ENCODE data around the gene FARS2.

Gene FARS2

DNA sequence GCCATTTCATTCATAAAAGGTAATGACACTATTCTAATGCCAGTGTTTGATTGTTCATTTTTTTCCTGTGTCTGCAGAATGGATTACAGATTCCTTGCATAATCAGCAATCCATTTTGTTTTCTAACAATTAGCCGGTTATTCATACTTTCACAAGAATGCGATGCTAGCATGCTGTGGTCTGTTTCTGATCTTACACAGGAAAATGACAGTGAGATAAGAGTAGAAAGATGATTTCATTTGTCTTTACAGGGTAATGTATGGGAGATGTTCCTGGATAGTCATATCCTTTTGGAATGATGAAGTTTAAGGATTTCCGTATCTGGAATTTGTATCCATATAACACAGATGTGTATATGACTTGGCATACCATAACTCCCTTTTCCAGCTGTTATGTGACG is 207.3 kb downstream of the FARS2 start:
- DNase-seq (ENCODE audit: low read depth), result no peak

DNA sequence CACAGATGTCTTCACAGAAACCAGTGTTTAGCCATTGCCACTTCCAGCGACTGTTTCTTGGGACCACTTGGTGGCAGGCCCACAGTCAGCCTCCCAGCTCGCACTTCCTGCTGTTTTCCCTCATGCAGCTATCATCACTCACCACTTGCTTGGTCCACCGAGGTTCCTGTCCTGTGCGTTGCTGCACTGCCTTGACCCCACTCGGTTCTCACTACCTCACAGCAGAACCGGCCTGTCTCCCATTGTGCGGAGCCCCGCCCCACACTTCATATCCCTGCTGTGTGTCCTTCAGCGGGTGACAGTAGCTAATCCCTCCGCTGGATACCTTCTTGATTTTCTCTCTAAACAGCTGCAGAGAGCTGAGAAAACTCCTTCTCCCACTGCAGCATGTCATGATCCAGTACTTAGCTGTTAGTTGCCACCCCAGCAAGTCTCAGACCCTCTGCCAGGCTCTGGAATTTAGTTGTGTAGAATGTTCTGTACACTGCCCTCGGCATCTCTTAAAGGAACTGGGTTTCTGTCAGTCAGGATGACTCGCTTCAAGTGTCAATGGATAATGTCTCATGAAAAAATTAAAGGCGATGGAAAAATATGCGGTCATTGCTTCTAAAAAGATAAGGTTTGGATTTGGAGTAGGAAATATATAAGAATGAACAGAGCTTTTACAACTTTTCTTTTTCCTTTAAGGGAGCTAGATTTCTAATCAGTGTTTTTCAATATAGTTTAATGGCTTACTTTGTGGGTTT is 208.0 kb downstream of the FARS2 start:
- DNase-seq (ENCODE audit: low read depth), result no peak

DNA sequence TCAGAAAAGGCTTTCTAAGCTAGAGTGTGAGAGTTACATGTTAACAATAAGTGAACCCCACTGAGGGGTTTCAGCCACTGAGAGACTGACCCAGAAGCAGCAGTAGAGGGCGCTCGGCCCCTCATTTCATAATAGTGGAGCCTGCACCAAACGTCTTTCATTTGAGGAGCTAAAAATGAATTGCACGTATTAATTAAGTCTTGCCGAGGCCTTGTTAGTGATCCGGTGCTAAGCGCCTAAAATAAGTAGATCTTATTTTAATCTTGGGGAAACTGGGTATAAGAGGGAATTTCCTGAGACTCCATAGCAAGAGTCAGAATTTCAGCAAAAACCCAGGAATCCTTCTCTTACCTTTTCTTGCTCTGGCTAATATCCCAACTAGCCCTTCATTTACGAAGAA is 209.7 kb downstream of the FARS2 start:
- peak; percentile 52 for DNase-seq (ENCODE audit: low read depth)

DNA sequence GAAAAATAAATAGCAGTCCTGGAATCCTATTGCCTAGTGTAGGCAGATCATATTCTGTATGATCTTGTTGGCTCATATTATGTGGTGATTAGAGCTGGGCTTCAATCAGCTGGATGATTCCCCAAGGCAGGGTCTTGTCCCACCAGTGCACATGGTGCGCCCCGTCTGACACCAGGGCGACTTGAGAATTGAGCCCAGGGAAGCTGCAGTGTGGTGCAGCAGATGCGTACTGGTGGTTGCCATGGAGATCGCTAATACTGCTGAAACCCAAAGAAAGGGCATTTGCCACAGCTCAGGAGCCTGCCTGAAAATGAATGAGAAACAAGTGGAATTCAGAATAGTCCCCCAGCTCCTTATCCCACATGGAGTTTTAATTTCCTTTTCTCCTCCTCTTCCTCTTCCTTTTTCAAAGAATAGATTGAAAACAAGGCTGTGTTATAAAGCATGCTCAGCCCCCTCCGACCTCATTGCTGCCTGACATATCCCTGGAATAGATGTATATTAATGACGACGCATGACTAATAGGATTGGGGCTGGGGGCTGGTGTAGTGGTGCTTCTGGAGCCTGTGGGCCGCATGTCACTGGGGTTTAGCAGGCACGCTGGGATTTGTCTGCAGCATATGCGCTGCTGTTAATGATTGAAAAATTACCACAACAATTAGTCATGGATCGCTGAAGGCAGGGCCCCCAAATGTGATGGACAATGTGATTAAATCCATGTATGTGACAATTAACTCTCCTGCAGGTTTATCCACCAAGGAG is 210.5 kb downstream of the FARS2 start:
- no peak for DNase-seq (ENCODE audit: low read depth)

DNA sequence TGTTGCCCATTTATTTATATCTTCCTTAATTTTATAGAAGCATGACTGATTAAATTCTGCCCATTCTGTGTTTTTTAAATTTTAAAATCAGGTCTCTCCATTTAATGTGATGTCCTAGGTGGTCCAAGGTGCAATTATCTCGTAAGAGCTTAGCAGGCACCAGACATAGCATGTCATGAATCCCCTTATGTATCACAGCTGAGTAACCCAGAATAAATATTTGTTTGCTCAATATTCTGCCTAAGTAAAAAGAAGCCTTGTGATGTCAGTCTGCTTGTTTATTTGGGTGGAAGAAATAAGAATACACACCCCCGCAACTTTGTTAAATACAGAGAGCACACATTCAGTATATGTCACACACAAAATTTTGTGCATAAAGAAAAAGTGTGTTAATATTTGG is 211.3 kb downstream of the FARS2 start:
- DNase-seq (ENCODE audit: low read depth), result no peak

DNA sequence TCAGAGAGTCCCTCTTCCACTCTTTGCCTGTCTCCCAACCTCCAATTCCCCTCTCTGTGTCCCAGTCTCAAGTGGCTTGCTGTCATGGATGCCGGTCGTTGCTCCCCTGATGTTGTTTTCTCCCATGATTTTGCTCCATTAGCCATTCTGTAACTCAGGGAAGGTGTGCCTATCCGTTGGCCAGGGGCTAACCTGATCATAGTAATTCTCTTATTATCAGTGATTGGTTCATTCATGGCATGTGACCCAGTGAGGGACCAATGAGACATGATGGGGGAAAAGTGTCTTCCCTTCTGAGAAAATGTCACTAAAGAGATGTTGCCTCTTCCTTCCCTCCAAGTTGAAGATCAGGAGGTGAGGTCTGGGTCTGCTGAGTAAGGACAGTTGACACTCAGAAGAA is 214.5 kb downstream of the FARS2 start:
- DNase-seq (ENCODE audit: low read depth), result no peak

DNA sequence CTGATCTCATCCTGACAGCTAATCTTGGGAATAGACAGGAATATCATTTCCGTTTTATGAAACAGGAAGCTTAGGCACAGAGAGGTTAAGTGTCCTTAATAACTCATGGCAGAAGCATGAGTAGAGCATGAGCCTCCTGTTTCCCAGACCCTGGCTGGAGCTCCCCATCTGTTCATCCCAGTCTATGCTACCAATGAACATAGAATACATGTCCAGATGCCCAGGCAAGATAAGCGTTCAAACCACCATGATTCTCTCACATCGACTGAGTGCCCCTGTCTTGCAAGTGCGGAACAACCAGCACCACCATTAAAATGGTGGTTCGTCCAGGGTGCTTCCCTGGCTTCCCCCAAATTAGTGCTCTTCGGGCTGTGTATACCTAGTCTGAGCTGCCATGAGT is 217.1 kb downstream of the FARS2 start:
- no peak for DNase-seq (ENCODE audit: low read depth)

DNA sequence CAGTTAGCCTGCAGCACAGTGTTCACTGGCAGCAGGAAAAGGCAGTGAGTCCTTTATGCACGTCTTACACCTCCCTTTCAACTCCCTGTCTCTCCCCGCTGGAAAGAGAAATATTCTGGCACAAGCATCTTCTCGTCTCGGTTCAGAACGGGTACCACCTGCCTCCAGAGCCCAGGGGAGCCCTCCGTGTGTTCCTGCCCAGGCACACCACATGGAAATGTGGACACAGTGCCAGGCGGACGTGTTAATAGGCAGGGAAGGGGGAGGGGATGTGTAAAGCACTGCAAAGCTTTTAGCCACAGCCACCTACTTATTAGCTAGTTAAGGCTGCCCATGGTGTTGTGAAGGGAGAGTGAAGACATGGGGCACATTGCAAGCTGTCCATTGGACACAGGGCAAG is 219.7 kb downstream of the FARS2 start:
- no peak for DNase-seq (ENCODE audit: low read depth)

DNA sequence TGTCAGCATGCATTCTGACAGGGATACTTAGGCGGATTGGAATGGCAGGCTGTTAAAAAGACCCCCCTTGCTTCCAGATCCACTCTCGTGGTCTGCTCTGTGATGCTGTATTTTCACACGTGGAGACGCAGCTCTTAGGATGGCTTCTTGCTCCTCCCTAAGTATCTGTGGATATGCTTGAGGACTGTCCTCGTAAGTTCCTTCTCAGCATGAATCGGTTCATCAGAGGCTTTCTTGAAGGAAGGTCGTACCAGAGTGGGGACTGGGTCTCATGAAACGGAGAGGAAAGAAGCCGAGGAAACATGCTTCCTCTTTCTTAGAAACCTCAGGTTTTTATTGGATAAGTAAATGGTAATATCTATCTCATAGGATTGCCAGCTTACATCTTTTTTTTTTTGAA is 220.4 kb downstream of the FARS2 start:
- no peak for DNase-seq (ENCODE audit: low read depth)

DNA sequence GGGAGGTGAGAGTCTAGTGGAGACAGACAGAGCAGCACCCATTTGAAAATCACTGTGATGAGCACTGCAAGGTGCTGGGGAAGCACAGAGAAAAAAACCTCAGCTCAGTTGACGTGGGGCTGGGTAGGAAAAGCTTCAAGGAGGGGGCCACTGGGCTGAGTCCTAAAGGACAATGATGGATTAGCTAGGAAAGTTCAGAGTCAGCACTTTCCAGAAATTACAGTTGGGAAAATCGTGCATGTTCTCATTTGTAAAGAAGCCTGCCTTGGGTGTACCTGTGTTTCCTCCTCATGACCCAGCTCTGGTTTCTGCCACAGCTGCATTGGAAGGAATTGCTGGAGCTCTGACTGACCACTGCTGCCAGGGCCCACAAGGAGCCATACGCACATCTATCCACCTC is 221.3 kb downstream of the FARS2 start:
- no peak for DNase-seq (ENCODE audit: low read depth)

DNA sequence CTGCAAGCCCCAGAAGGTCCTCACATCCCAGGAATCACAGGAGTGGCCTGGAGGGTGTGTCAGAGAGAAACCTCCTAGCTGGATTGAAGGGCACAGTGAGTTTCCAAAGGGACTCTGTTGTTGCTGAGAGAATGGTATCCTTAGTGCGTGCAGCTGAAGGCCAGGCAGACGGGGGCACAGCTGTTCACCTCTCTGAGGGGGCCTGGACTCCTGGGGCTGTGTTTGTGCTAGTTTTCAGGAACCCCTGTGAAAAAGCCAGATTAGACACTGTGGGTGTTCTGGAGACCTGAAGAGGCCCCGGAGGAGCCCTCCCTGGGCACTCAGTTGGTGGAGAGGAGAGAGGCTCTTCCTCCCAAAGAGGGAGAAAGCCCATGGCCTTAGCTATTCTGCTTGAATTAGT is 223.4 kb downstream of the FARS2 start:
- no peak for DNase-seq (ENCODE audit: low read depth)

DNA sequence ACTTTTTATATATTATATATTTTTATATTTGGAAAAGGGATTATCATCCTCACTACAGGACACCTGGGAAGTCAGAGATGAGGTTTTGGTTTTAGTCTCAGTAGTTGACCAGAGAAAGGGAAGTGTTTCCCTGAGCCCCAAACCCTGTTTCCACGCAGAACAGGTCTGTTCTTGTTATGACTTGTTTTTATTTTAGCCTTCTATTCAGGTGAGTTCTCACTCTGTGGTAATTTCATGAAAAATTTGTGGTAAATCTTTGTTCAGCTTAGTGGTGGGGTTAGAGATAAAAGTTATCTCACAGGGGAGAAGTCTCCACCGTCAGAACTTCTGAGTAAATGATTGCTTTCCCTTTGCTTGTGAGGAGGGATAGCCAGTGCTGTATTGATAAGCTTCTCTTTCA is 224.9 kb downstream of the FARS2 start:
- DNase-seq (ENCODE audit: low read depth), result no peak

DNA sequence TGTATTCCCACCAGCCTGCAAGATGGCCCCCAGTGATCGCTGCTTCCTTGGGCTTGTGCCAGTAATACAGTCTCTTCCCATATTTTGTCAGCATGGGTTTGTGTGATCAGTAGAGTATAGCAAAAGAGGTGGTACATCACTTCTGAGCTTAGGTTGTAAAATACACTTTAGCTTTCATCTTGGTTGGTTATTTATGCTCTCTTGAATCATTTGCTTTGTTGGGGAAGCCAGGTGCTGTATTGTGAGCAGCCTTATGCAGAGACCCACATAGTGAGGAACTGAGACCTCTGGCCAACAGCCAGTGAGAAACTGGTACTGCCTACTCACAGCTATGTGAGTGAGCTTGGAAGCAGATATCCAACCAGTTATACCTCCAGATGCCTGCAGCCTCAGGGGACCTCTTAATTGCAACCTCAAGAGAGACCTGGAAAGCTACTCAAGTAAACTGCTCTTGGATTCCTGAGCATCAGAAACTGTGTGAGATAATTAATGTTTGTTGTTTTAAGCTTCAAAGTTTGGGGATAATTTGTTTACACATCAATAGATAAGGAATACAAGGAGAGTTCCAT is 229.3 kb downstream of the FARS2 start:
- DNase-seq (ENCODE audit: low read depth), result no peak

DNA sequence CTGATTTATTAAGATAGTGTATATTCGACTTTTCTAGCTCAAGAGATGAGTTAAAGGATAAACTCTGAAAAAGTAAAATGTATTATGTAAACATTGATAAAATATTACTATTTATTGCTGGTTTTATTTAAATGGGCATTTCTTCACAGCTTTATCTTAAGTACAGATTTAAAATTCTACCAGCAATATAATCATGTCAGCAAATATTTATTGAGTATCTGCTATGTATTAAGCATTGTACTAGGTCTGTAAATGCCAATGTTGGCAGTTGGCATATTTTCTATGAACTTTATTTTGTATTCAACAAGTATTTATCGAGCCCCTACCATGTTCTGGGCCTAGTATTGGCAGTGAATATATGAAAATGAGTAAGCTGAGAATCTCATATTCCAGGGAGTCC is 231.0 kb downstream of the FARS2 start:
- DNase-seq (ENCODE audit: low read depth), result no peak

DNA sequence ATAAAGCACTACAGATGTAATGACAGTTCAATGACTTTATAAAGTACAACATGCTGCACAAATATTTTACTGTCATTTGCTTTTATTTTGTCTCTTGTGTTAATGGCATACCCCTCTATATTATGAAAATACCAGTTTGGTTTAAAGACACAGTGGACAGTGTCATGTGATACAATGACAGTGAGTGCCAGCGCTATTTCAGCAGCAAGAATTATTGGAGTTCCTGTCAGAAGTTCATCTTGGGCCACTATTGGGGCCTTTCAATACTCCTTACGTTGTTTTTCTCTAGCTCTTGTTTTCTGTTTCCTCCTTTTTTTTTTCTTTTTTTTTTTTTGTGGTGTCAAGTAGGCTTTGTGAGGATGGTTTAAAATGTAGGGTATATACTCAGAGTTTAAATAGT is 232.5 kb downstream of the FARS2 start:
- DNase-seq (ENCODE audit: low read depth), result no peak

DNA sequence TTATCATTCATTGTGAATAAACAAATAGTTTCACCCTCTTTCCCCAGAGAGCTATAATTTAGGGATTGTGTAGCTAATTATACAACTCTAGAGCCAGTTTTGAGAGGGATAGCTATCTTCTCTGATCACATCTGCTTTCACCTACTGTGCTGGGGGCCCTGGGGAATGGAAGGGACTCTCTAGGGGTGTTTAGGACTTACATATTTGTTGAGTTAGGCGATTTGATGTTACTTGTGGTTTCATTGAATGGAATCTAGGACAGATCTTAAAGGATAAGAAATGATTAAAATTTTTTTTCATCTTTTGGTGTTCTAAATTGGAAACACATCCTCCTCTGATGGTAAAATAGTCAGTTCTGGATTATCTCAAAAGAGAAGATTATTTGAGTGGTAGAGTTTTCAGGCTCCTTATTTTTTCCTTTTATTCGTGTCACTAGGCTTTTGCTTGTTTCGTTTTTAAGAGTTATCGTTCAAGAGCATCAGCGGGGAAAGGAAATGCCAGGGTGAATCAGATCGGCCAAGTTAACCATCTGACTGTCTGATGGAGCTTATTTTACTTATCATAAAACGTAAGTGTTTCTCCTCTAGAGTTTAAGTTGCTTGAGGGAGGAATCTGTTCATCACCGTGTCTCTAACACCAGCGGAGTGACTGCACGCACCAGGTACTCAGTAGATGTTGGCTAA is 236.7 kb downstream of the FARS2 start:
- peak; percentile 75 for DNase-seq (ENCODE audit: low read depth)

DNA sequence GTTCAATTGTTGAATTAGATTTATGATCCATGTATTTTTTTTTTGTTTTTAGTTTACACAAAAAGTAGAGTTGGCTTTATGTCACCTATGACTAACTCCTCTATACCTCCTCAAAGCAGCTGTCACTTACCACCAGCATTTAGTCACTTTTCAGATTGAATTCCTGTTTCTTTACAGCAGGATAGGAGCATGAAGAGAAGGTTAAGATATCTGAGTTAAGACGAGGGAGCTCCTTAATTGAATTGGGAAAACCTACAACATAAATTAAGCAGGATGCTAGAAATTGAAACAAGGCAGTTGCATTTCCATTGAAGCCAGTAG is 237.2 kb downstream of the FARS2 start:
- DNase-seq (ENCODE audit: low read depth), result no peak

DNA sequence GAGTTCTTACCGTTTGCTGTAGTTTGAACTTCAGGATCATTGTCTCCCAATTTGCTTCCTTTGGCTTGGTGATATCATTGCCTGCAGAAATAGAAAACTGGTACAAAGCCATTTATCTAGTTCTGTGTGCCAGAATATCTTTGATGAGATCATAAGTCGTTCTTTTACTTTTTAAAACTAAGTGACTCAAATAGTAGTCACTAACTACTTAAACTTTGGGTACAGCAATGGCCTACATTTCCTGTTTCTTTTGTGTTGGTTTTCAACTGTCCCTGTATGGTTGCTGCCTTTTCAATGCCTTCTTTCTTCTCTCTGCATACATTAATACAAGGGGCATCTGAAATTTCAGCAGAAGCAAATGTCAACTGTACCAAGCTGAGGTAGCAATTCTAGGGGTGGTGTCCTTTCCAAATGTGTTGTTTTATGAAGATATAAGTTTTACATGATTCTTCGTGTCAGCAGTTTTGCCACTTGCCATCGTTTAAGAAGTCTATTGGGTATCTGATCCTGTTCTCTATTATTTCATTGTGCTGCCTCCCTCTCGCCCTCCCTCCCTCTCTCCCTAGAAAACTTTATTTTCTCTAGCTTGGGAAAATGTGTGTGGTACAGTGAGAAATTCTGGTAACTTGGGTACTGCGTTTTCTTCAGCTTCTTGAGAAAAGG is 238.5 kb downstream of the FARS2 start:
- peak; percentile 40 for DNase-seq (ENCODE audit: low read depth)

DNA sequence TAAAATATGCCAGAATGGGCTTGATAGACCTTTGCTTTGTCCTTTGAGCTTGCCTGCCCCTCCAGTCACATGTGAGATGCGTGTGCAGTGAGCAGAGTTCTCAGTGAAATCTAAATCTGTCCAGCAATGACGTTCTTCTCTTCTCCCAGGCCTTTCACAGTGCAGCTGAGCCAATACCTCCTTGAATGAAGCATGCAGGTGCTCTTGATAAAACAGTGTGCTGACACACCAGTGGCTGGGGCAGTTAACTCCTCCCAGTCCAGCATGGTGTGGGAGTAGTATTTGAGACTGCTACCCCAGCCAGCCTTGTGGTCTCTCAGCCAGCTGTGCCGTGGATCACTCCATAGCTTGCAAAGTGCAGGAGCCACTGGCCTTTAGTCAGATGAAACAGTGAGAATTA is 240.5 kb downstream of the FARS2 start:
- DNase-seq (ENCODE audit: low read depth), result no peak

DNA sequence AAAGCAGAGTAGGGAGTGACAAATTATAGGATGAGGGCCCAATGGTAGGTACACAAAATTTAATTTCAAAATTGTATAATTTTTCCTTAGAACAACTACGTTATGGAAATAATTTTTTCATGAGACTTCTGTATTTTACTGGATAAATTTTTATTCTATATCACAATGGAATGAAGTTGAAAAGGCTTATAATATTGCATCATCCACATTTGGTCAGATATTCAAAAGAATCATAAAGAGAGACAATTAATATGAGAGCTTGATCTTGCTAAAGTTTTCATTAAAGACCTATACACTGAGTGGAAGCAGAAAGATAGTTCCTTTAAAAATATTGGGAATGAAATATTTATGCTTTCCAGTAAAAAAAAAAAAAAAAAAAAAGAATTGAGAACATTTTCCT is 242.8 kb downstream of the FARS2 start:
- DNase-seq (ENCODE audit: low read depth), result no peak

DNA sequence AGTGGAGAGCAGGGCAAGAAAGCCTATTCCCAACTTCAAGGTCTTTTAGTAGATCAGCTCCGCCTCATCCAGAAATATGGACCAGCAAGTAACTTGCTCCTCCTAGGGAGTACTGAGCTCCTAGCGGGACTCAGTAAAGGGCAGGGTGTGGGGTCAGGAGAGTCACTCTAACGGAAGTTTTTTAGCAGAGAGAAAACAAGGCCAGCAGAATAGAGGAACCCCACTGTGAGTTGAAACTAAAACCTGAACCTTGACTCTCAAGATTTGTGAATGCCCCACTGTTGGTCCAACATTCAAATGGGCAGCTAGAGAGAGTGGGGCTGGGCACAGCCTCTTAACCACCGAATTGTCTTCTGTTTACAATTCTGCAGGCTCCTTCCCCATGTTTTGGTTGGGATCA is 244.8 kb downstream of the FARS2 start:
- no peak for DNase-seq (ENCODE audit: low read depth)

DNA sequence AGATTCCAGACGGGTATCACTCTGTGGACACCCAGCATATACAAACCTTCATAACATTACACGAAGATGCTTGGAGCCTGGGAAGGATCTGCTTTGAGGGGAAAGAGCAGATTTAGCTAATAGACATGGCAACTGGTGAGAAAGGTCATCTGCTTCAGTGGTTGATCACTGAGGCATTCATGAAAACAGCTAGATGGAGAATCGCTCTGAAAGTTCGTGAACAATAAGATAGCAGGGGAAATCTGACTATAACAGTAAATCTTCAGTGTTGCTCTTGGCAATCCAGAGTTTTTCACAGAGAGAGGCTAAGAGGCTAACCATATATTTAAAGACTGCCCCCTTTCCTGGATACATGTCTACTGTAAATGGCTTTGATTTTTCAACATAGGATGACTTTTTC is 245.3 kb downstream of the FARS2 start:
- no peak for DNase-seq (ENCODE audit: low read depth)

Data from fibroblast of gingiva (primary cell).